PC-3 (cell line): Measurements from ENCODE around the gene PDE9A.

Experiments used
- EZH2 ChIP-seq: fragments of 300-600 bp; sonication (generic); IDR thresholded peaks from one replicate; pipeline ENCODE4 v1.6.1; 2017; ENCODE audit warnings: antibody characterized with exemption, mild to moderate bottlenecking, low read length; ENCODE audit not compliant: unreplicated experiment
- EZH2phosphoT487 ChIP-seq: fragments of 300-600 bp; sonication (generic); IDR thresholded peaks from 2 replicates; pipeline ENCODE4 v1.6.1; 2018; ENCODE audit warnings: mild to moderate bottlenecking, antibody characterized with exemption, low read length, borderline replicate concordance
- TF ChIP-seq, protein P1 (sequence below): fragments of 300-600 bp; sonication (generic); conservative IDR thresholded peaks from 2 replicates; pipeline ENCODE4 v1.5.1; 2017; ENCODE audit warnings: antibody characterized with exemption, low read depth, mild to moderate bottlenecking, low read length

DNA sequence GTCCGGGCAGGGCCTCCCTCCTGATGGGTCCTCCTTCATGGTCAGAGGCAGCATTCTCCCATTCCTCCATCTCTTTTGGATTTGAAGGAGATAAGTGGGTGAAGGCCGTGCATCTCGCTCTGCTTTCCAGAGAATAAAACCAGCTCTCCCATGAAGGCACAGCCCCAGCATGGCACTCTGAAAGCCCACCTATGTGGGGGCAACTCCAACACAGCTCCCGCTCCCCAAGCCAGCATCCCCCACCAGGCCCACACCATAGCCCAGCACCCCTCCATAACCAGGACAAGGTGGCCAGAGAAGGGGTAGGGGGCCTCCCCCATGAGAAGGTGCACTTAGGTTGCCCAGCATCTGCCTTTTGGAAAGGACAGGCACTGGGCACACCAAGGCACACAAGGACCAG is 112.2 kb downstream of the PDE9A start:
- TF ChIP-seq, protein P1, sequence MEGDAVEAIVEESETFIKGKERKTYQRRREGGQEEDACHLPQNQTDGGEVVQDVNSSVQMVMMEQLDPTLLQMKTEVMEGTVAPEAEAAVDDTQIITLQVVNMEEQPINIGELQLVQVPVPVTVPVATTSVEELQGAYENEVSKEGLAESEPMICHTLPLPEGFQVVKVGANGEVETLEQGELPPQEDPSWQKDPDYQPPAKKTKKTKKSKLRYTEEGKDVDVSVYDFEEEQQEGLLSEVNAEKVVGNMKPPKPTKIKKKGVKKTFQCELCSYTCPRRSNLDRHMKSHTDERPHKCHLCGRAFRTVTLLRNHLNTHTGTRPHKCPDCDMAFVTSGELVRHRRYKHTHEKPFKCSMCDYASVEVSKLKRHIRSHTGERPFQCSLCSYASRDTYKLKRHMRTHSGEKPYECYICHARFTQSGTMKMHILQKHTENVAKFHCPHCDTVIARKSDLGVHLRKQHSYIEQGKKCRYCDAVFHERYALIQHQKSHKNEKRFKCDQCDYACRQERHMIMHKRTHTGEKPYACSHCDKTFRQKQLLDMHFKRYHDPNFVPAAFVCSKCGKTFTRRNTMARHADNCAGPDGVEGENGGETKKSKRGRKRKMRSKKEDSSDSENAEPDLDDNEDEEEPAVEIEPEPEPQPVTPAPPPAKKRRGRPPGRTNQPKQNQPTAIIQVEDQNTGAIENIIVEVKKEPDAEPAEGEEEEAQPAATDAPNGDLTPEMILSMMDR: no peak
- TF ChIP-seq EZH2 (no peak), EZH2phosphoT487 (no peak)
